OCI-LY1 (cell line): ENCODE measurements around the gene MRPL52.
"Not testable (repeated sequence)": the region's sequence is repeated elsewhere in the genome, so short reads cannot be mapped to it uniquely, and the experiment has no call there.

Source experiments
- H2AFZ ChIP-seq: fragments of 200-600 bp; sonication (generic), shearing (Covaris generic); 2 replicates; pipeline ENCODE4 v1.6.0; 2014; ENCODE audit warnings: antibody characterized with exemption, mild to moderate bottlenecking, low read length
- H3F3A ChIP-seq: fragments of 200-600 bp; sonication (generic), shearing (Covaris generic); 2 replicates; pipeline ENCODE4 v1.6.0; 2014; ENCODE audit warnings: mild to moderate bottlenecking, antibody characterized with exemption, low read length, moderate library complexity; ENCODE audit not compliant: insufficient read depth
- H3K27ac ChIP-seq: fragments of 200-600 bp; sonication (generic); 2 replicates; pipeline ENCODE4 v1.5.1; 2014; ENCODE audit warnings: low read length, mixed run types, mild to moderate bottlenecking, low read depth; ENCODE audit not compliant: poor library complexity, severe bottlenecking
- H3K27me3 ChIP-seq: fragments of 200-600 bp; sonication (generic); 2 replicates; pipeline ENCODE4 v1.6.0; 2014; ENCODE audit warnings: antibody characterized with exemption, mild to moderate bottlenecking, low read length, moderate library complexity; ENCODE audit not compliant: insufficient read depth
- H3K36me3 ChIP-seq: fragments of 200-600 bp; sonication (generic); 2 replicates; pipeline ENCODE4 v1.6.1; 2014; ENCODE audit warnings: mild to moderate bottlenecking, antibody characterized with exemption, low read length, moderate library complexity, mixed read lengths; ENCODE audit not compliant: insufficient read depth
- H3K4me1 ChIP-seq: fragments of 200-600 bp; sonication (generic); 2 replicates; pipeline ENCODE4 v1.5.1; 2014; ENCODE audit warnings: mild to moderate bottlenecking, low read length, moderate library complexity; ENCODE audit not compliant: insufficient read depth, severe bottlenecking
- H3K4me2 ChIP-seq: fragments of 200-600 bp; sonication (generic), shearing (Covaris generic); 2 replicates; pipeline ENCODE4 v1.6.1; 2014; ENCODE audit warnings: low read length
- H3K4me3 ChIP-seq: fragments of 200-600 bp; sonication (generic); 2 replicates; pipeline ENCODE4 v1.5.1; 2014; ENCODE audit warnings: low read length, low read depth, mild to moderate bottlenecking, mixed read lengths; ENCODE audit not compliant: poor library complexity, severe bottlenecking
- H3K79me2 ChIP-seq: fragments of 200-600 bp; shearing (Covaris generic); 2 replicates; pipeline ENCODE4 v1.6.1; 2016; ENCODE audit warnings: mixed run types, low read length, mixed read lengths; ENCODE audit not compliant: insufficient read depth
- H3K9ac ChIP-seq: fragments of 200-600 bp; sonication (generic), shearing (Covaris generic); 2 replicates; pipeline ENCODE4 v1.6.1; 2014; ENCODE audit warnings: mild to moderate bottlenecking, low read length, mixed read lengths
- H3K9me2 ChIP-seq: fragments of 200-600 bp; sonication (generic), shearing (Covaris generic); 2 replicates; pipeline ENCODE4 v1.6.1; 2014; ENCODE audit warnings: low read depth, mild to moderate bottlenecking, low read length, mixed read lengths
- H3K9me3 ChIP-seq: fragments of 200-600 bp; shearing (Covaris generic); 2 replicates; pipeline ENCODE4 v1.6.1; 2014; ENCODE audit warnings: low read length, mixed read lengths
- H4K20me1 ChIP-seq: fragments of 200-600 bp; sonication (generic), shearing (Covaris generic); 2 replicates; pipeline ENCODE4 v1.6.0; 2016; ENCODE audit warnings: mild to moderate bottlenecking, low read length; ENCODE audit not compliant: insufficient read depth
- EZH2 ChIP-seq: fragments of 200-600 bp; sonication (generic), shearing (Covaris generic); IDR thresholded peaks from 2 replicates; pipeline ENCODE4 v1.8.0; 2017; ENCODE audit warnings: borderline replicate concordance, mixed run types, mild to moderate bottlenecking, antibody characterized with exemption, low read length, moderate library complexity, mixed read lengths
- TF ChIP-seq, protein P1 (sequence below): fragments of 200-600 bp; sonication (generic), shearing (Covaris generic); IDR thresholded peaks from 2 replicates; pipeline ENCODE4 v1.5.1; 2017; ENCODE audit warnings: mild to moderate bottlenecking, antibody characterized with exemption, low read length, moderate library complexity, mixed read lengths

Gene MRPL52

DNA sequence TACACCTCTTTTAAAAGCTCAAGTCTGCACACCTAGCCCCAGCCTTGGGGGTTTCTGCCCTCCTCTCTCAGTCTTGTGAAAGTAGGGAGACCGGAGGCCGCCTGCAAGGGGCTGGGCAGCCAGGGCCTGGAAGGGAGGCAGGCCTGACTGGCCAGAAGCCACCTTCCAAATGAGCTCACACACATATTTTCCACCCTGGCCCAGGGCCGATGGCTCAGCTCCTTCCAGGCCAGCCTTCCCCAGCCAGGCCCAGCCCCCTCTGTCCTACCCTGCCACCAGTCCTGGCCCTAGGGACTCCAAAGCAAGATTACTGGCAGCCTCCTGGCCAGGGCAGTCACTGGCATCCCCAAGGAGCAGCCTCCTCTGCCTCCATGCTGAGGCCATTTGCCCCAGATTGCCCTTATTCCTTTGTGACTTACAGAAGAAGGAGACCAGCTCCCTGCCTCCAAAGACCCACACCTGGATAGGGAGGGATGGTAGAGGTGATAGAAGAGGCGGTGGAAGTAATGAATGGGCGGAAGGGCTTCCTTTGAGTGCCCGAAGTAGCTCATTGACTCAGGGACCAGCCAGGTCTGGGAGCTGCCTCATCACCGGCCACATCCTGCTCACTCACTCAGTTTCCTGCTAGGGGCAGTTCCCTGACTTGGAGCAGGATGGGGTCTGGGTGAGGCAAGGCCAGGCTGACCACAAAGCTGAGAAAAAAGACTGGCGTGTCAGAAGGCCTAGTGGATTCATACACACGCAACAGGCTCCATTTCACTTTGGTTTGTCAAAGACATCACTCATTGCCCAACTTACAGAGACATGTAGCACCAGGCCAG, 21.5 kb downstream of the MRPL52 start:
- Histone ChIP-seq H4K20me1 (no peaks in the 10 kb centered on the region), H3K79me2 (no peaks in the 10 kb centered on the region), H3K9ac (no peak overlapping the region), H3K9me3 (no peaks in the 10 kb centered on the region), H3K36me3 (no peaks in the 10 kb centered on the region), H3K4me2 (no peak overlapping the region), H3K27me3 (no peaks in the 10 kb centered on the region; the same call in 1 of the 2 replicates), H3K27ac (no peak overlapping the region), H3F3A (no peaks in the 10 kb centered on the region), H3K9me2 (no peaks in the 10 kb centered on the region), H3K4me3 (no peak overlapping the region), H3K4me1 (peaks cover 4% of the 10 kb centered on the region), H2AFZ (no peak overlapping the region)
- TF ChIP-seq, protein P1, sequence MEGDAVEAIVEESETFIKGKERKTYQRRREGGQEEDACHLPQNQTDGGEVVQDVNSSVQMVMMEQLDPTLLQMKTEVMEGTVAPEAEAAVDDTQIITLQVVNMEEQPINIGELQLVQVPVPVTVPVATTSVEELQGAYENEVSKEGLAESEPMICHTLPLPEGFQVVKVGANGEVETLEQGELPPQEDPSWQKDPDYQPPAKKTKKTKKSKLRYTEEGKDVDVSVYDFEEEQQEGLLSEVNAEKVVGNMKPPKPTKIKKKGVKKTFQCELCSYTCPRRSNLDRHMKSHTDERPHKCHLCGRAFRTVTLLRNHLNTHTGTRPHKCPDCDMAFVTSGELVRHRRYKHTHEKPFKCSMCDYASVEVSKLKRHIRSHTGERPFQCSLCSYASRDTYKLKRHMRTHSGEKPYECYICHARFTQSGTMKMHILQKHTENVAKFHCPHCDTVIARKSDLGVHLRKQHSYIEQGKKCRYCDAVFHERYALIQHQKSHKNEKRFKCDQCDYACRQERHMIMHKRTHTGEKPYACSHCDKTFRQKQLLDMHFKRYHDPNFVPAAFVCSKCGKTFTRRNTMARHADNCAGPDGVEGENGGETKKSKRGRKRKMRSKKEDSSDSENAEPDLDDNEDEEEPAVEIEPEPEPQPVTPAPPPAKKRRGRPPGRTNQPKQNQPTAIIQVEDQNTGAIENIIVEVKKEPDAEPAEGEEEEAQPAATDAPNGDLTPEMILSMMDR, result no peak

DNA sequence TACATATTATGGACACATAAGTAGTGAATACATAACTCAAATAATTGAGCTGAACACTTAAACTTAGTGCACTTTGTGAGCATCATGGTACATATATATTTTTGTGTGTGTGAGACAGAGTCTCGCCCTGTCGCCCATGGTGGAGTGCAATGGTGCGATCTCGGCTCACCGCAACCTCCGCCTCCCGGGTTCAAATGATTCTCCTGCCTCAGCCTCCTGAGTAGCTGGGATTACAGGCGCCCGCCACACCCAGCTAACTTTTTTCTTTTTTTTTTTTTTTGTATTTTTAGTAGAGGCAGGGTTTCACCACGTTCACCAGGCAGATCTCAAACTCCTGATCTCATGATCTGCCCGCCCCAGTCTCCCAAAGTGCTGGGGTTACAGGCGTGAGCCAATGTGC, 22.5 kb downstream of the MRPL52 start:
- not testable (repeated sequence) for H3K27ac ChIP-seq

DNA sequence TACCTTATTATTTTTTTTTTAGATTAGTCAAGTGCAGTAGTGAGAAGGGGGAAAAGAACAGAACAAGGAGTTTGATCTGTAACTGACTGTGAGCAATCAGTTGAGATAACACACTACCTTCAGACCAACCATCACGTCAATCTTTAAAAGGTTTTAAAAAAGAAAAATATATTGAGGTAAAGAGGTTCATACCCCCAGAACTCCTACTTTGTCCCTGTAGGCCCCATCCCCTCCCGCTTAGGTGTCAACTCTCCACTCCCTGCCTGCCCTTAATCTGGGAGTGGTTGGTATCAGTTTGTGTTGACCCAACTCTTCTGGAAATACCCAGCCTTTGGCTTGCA, 22.9 kb downstream of the MRPL52 start:
- H3K9me3 ChIP-seq, result 0 out of 2 replicates have a peak, but pooled peaks cover 3% of the 10 kb centered on the region
- H3F3A ChIP-seq, result no peaks in the 10 kb centered on the region
- TF ChIP-seq EZH2, result no peak
- TF ChIP-seq, protein P1, result no peak
- H3K4me2 ChIP-seq, result no peak overlapping the region
- no peaks in the 10 kb centered on the region for H3K79me2 ChIP-seq
- no peak overlapping the region for H3K4me3 ChIP-seq
- H3K36me3 ChIP-seq, result no peaks in the 10 kb centered on the region
- H3K4me1 ChIP-seq, result peaks cover 4% of the 10 kb centered on the region
- H3K9me2 ChIP-seq, result no peaks in the 10 kb centered on the region
- no peak overlapping the region for H3K27ac ChIP-seq
- no peaks in the 10 kb centered on the region for H4K20me1 ChIP-seq
- no peak overlapping the region; the same call in 1 of the 2 replicates for H3K9ac ChIP-seq
- H3K27me3 ChIP-seq, result no peaks in the 10 kb centered on the region
- no peak overlapping the region for H2AFZ ChIP-seq

More for the DNA sequence above, 22.5 kb downstream of the MRPL52 start:
- H2AFZ ChIP-seq, H3K9me2 ChIP-seq, H4K20me1 ChIP-seq, H3K4me2 ChIP-seq, H3K9ac ChIP-seq, H3K9me3 ChIP-seq, H3K36me3 ChIP-seq, H3K4me3 ChIP-seq, H3K27me3 ChIP-seq, H3F3A ChIP-seq, H3K4me1 ChIP-seq, H3K79me2 ChIP-seq: not testable (repeated sequence)
